ENCODE measurements around the gene PABPN1L.

Gene PABPN1L, protein sequence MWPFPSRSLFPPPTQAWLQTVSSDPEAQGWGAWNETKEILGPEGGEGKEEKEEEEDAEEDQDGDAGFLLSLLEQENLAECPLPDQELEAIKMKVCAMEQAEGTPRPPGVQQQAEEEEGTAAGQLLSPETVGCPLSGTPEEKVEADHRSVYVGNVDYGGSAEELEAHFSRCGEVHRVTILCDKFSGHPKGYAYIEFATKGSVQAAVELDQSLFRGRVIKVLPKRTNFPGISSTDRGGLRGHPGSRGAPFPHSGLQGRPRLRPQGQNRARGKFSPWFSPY

GRCh38 chr16:88866151-88866920 lies at the start of gene PABPN1L:
Gene PABPN1L (minus strand): TSS chr16:88866660. CDS start chr16:88866606, 54 bp downstream.
- H3K27me3 Mint-ChIP-seq, result peaks cover 6% of the 10 kb centered on the region
- no peaks in the 10 kb centered on the region for H3K4me1 Mint-ChIP-seq (ENCODE audit: low read depth)
- H3K4me3 Mint-ChIP-seq, result no peak within 1 kb of the TSS
- H3K9me3 Mint-ChIP-seq (ENCODE audit: low read depth), result no peaks in the 10 kb centered on the region
- H3K27ac Mint-ChIP-seq, result no peak within 1 kb of the TSS
- H3K36me3 Mint-ChIP-seq, result no peaks in the 10 kb centered on the region

- H3K27ac Mint-ChIP-seq, result no peak overlapping the region
- H3K36me3 Mint-ChIP-seq, result no peaks in the 10 kb centered on the region
- H3K4me3 Mint-ChIP-seq, result no peak overlapping the region
- peaks cover 2% of the 10 kb centered on the region for H3K27me3 Mint-ChIP-seq
- H3K4me1 Mint-ChIP-seq (ENCODE audit: low read depth), result no peaks in the 10 kb centered on the region
- H3K9me3 Mint-ChIP-seq (ENCODE audit: low read depth), result no peaks in the 10 kb centered on the region
These were observed 49.3 kb upstream of the PABPN1L start for GRCh38 chr16:88915639-88916327.

DNA sequence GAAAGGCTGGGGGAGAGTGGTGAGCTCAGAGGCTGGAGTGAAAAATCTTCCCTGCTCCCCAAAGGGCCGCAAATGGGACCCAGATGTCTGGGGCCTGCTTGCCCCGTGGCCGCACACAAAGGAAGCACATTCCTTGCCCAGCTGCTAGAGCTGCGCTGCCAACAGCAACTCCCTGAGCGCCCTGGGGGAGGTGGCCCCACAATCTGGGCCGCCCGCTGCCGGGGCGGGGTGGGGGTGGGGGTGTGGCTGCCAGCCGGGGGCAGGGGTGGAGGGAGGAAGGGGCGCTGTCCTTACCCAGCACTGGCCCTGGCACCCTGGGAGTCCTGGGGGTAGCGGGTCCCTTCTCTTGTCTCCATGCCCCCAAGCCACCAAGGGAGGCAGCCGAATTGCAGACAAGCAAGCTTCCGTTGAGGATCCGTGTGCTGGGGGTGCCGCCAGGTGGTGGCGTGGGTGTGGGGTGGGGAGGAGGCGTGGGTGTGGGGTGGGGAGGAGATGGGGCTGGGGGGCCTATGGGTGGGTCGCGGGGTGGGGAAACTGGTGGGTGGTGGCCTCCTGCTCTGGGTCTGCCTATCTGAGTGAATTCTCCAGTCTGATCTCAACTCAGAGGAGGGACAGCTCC lies 48.4 kb upstream of the PABPN1L start:
- Mint-ChIP-seq H3K27me3 (peaks cover 2% of the 10 kb centered on the region), H3K4me3 (no peak overlapping the region), H3K27ac (no peak overlapping the region), H3K4me1 (ENCODE audit: low read depth) (no peaks in the 10 kb centered on the region), H3K36me3 (no peaks in the 10 kb centered on the region), H3K9me3 (ENCODE audit: low read depth) (no peaks in the 10 kb centered on the region)

DNA sequence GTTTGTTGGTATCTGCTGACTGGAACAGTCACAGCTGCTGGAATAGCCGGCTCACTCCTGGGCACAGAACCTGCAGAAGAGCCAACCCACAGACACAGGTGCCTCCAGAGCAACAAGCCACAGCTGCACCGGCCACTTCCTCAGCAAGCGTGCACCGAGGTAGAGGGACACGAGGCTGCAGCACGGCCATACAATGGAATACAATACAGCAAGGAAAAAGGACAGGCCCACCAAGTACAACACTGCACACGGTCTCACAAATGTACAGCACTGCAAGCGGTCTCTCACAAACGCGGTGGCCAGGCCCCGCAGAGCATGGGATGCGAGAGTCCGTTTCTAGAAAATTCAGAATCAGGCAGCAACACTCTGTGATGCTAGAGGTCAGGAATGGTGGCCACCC lies 47.4 kb upstream of the PABPN1L start:
- Mint-ChIP-seq H3K27ac (no peak overlapping the region), H3K36me3 (no peaks in the 10 kb centered on the region), H3K4me1 (ENCODE audit: low read depth) (no peaks in the 10 kb centered on the region), H3K27me3 (peaks cover 2% of the 10 kb centered on the region), H3K9me3 (ENCODE audit: low read depth) (no peaks in the 10 kb centered on the region), H3K4me3 (no peak overlapping the region)

DNA sequence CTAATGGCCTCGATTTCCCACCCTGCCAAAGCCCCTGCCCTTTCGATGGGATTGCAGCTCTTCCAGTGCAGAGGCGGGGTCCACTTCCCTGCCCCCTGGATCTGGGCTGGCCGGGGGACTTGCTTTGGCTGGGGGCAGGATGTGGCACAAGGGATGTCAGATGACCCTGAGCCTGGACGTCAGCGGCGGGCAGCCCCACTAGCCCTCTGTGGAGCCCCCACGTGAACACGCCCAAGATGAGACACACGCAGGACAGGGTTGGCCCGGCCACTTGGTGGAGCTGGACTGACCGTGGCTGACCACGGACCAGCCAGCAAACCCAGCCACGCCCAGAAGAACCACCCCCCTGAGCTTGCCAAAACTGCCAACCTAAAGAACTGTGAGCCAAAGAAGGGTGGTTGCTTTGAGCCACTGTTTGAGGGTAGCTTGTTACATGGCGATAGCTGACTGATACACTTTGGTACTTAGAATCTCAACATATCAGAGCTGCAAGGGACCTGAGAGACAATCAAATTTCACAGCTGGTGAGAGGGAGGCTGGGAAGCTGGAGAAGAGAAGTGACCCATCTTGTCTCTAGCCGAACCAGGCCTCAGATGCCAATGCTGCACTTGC lies 46.6 kb upstream of the PABPN1L start:
- H3K36me3 Mint-ChIP-seq, result no peaks in the 10 kb centered on the region
- H3K27me3 Mint-ChIP-seq, result peaks cover 2% of the 10 kb centered on the region
- no peaks in the 10 kb centered on the region for H3K9me3 Mint-ChIP-seq (ENCODE audit: low read depth)
- no peaks in the 10 kb centered on the region for H3K4me1 Mint-ChIP-seq (ENCODE audit: low read depth)
- no peak overlapping the region for H3K27ac Mint-ChIP-seq
- H3K4me3 Mint-ChIP-seq, result no peak overlapping the region

GRCh38 chr16:88912556-88912955 lies 46.1 kb upstream of the PABPN1L start:
- Mint-ChIP-seq H3K4me3 (no peak overlapping the region), H3K36me3 (no peaks in the 10 kb centered on the region), H3K27ac (no peak overlapping the region), H3K4me1 (ENCODE audit: low read depth) (no peaks in the 10 kb centered on the region), H3K9me3 (ENCODE audit: low read depth) (no peaks in the 10 kb centered on the region), H3K27me3 (peaks cover 2% of the 10 kb centered on the region)

DNA sequence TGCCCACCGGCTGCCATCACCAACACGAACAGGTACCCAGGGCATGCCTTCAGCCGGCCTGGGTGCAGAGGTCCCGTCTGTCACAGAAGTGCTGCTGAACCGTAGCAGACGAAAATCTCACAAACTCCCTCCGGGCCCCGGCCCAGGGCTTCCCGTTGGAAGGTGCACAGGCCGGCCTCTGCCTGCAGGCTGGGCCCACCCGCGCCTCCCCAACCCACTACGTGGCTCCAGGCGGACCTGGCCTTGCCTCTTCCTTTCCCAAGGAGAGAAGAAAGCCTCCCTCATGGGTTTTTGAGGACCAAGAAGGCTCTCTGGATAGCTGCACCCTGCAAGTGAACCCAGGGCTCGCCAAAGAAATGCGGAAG lies 45.5 kb upstream of the PABPN1L start:
- H3K9me3 Mint-ChIP-seq (ENCODE audit: low read depth), result no peaks in the 10 kb centered on the region
- no peak overlapping the region for H3K4me3 Mint-ChIP-seq
- H3K4me1 Mint-ChIP-seq (ENCODE audit: low read depth), result no peaks in the 10 kb centered on the region
- H3K27me3 Mint-ChIP-seq, result peaks cover 2% of the 10 kb centered on the region
- no peaks in the 10 kb centered on the region for H3K36me3 Mint-ChIP-seq
- H3K27ac Mint-ChIP-seq, result no peak overlapping the region

- Mint-ChIP-seq H3K27ac (no peak overlapping the region), H3K9me3 (ENCODE audit: low read depth) (no peaks in the 10 kb centered on the region), H3K36me3 (no peaks in the 10 kb centered on the region), H3K4me3 (no peak overlapping the region), H3K4me1 (ENCODE audit: low read depth) (no peaks in the 10 kb centered on the region), H3K27me3 (peaks cover 2% of the 10 kb centered on the region)
These were observed 44.9 kb upstream of the PABPN1L start for GRCh38 chr16:88911136-88911945.

DNA sequence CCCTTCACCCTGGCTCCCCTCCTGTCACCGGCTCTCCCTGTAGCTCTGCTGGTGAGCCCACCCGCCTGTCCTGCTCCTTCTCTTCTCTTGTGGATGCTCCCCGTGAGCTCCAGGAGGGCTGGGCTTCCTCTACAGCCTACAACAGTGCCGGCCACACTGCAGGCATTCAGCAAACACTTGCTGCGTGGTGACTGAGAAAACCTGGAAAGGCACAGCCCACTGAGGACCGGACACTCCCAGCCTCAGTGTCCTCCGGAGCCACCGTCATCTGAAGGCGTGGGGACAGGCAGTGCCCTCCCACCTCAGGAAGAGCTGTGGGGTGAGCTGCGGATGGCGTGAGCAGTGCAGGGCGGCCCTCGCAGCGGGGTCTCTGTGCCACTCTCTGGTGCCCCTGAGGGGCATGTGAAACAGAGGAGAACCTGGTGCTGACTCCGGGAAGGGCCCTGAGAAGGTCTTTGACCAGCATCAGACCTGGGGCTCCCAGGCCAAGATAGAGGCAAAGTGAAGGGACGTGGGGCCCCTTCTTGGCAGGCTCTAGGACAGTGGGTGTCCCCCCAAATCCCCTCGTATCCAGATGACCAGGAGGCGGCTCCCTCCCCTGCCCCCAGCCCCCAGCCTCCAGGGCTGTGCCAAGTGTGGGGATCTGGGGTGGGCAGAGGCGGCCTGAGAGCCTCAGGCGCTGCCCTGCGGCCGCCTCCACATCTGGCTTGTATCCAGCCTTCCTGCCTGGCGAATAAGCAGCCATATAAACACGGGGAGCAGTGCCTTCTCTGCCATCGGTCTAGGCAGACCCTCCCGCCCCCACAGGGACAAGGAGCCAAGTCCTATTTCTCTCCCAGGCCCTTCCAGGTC lies 44.0 kb upstream of the PABPN1L start:
- Mint-ChIP-seq H3K4me3 (no peak overlapping the region), H3K27ac (no peak overlapping the region), H3K36me3 (no peaks in the 10 kb centered on the region), H3K9me3 (ENCODE audit: low read depth) (no peaks in the 10 kb centered on the region), H3K4me1 (ENCODE audit: low read depth) (no peaks in the 10 kb centered on the region), H3K27me3 (no peaks in the 10 kb centered on the region)

GRCh38 chr16:88909431-88910210 lies 43.2 kb upstream of the PABPN1L start:
- no peaks in the 10 kb centered on the region for H3K9me3 Mint-ChIP-seq (ENCODE audit: low read depth)
- H3K4me1 Mint-ChIP-seq (ENCODE audit: low read depth), result no peaks in the 10 kb centered on the region

GRCh38 chr16:88908307-88908706 lies 41.8 kb upstream of the PABPN1L start:
- Mint-ChIP-seq H3K27me3 (no peaks in the 10 kb centered on the region), H3K27ac (no peak overlapping the region), H3K4me1 (ENCODE audit: low read depth) (no peaks in the 10 kb centered on the region), H3K9me3 (ENCODE audit: low read depth) (no peaks in the 10 kb centered on the region), H3K36me3 (no peaks in the 10 kb centered on the region), H3K4me3 (no peak overlapping the region)

More at GRCh38 chr16:88909431-88910210, 43.2 kb upstream of the PABPN1L start:
- Mint-ChIP-seq H3K27me3 (no peaks in the 10 kb centered on the region), H3K4me3 (no peak overlapping the region), H3K27ac (no peak overlapping the region), H3K36me3 (no peaks in the 10 kb centered on the region)

GRCh38 chr16:88907768-88908167 lies 41.3 kb upstream of the PABPN1L start:
- no peaks in the 10 kb centered on the region for H3K9me3 Mint-ChIP-seq (ENCODE audit: low read depth)
- no peaks in the 10 kb centered on the region for H3K4me1 Mint-ChIP-seq (ENCODE audit: low read depth)
- H3K36me3 Mint-ChIP-seq, result no peaks in the 10 kb centered on the region
- H3K27me3 Mint-ChIP-seq, result no peaks in the 10 kb centered on the region
- no peak overlapping the region for H3K4me3 Mint-ChIP-seq
- H3K27ac Mint-ChIP-seq, result no peak overlapping the region

Measured in activated naive CD8-positive, alpha-beta T cell (primary cell).